ENCODE measurements around the gene ATF4.

- TF ChIP-seq CTCF (IDR thresholded peaks at IDR 0.05) (no peak), POLR2A (IDR thresholded peaks at IDR 0.05) (no peak)
These were observed 33.1 kb downstream of the ATF4 start for GRCh38 chr22:39553429-39553828.
